Pancreas (tissue), 10 donors: ENCODE data around the gene LRMDA. TPM values are rescaled to one million over a fixed set of nuclear protein-coding genes. Genes with fewer than 3 reads are reported as not detected.

ENCODE experiments used
- ATAC-seq, 4 donors: fragments of 200-7000 bp; cut with Tn5 transposase; one replicate each; pipeline versions ENCODE4 v1.8.0 to v1.9.1; 2020; ENCODE audit warnings: mild to moderate bottlenecking in 4 of 4, moderate library complexity in 4 of 4
- DNase-seq, 6 donors: peaks; one replicate each; pipeline ENCODE4 v3.0.0-alpha.2; 2020
- FAIRE-seq: peaks from 2 replicates; lab custom pipeline; 2012; peaks lifted over from hg19 to GRCh38; lab: Jason Lieb, UNC
- H3K27ac ChIP-seq, 4 donors: fragments of 200-600 bp; sonication (generic); 1 replicate in 3 of 4; 2 replicates in 1 of 4; pipeline versions ENCODE4 v1.5.0 to v1.8.0; 2020
- H3K27me3 ChIP-seq, 4 donors: fragments of 200-600 bp; one replicate each; pipeline ENCODE4 v1.8.0; 2021
- H3K36me3 ChIP-seq, 3 donors: fragments of 200-600 bp; sonication (generic) in 1 of 3; one replicate each; pipeline versions ENCODE4 v1.5.0 to v1.8.0; 2020 to 2021
- H3K4me1 ChIP-seq, 3 donors: fragments of 200-600 bp; one replicate each; pipeline ENCODE4 v1.8.0; 2021
- H3K4me3 ChIP-seq, 4 donors: fragments of 200-600 bp; sonication (generic) in 2 of 4; one replicate each; pipeline versions ENCODE4 v1.5.0 to v1.8.0; 2020 to 2021
- H3K9me3 ChIP-seq, 4 donors: fragments of 200-600 bp; one replicate each; pipeline ENCODE4 v1.8.0; 2021
- WGBS, 2 donors: extraction: QIAGEN DNeasy Blood & Tissue Kit; methylation state at CpG; one replicate each; pipeline ENCODE4 v1.1.7; 2013; 5-methylcytosine and 5-hydroxymethylcytosine counted together
- intact Hi-C, 3 donors: fragments of 100-400 bp; cut with DNase I; formaldehyde crosslinking; loops; one replicate each; pipeline versions ENCODE4 v1.11.1 to v1.14.2; 2022
- polyA plus RNA-seq, 2 donors: library from polyadenylated mRNA; stranded (reverse); fragments of 200-250 nt; gene quantifications; one replicate each; pipeline ENCODE4 v1.2.3, GENCODE V29; 2013
- total RNA-seq, 6 donors: library from RNA; stranded (reverse); fragmentation: NEBNext Ultra II Directional in 4 of 6; extraction: Animal tissue kit (Norgen Biotek cat#: 25700) in 4 of 6; gene quantifications; one replicate each; pipeline versions ENCODE4 v1.2.1 to v1.2.4, GENCODE V29; 2021 to 2023
- TF ChIP-seq, protein P1 (sequence below), 4 donors: fragments of 200-600 bp; sonication (generic) in 3 of 4; IDR thresholded peaks; one replicate each; pipeline versions ENCODE4 v1.5.0 to v1.8.0; 2021; ENCODE audit warnings: antibody characterized with exemption in 4 of 4
- donor health status: healthy with polysubstance abuse.
- donor health status: DM: no; HTN: no; CAD: no; lungs with moderate emphysema.
- donor health status: DM: no; HTN: no; CAD: no.
- donor health status: control.
- donor health status: control.
- donor health status: Bipolar disorder and iron deficiency.
- donor health status: DM: yes; HTN: yes; CAD: no.
- donor health status: DM: no; HTN: no; CAD: no.
- donor health status: DM: no; HTN: no; CAD: no.
- donor health status: DM: yes; HTN: yes; CAD: no.

The LRMDA gene
- total and polyA plus RNA-seq, 8 donors: 4.6 to 21.2 (median 13.4) TPM

DNA sequence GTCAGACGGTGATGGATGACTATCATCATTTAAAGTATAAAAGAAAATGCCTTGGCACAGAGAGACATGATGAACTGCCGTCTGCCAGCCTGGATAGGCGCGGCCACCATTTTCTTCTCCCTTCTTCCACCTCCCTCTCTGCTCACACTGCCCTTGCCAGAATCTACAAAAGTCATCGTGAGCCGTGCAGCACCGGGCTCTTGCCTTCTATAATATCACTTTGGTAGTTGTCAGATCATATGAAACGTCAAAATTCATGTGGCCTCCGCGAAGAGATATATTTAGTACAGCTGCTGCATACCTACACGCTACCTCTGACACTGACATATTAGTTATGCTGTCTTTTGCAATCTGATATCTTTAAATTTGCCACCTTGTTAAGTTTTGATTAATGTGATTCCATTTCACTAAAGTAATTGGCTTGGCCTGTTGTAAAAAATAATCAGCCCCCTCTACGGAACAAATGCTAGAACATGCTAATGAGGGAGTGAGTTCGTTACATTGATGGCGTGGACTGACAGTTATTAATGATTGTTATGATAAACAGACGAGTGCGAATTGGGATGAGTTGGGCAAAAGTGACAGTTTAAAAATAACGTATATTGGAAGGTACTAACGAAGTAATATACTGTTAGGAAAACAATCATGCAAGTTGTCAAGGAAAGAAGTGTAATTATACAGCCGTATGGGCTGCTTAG is 214.9 kb downstream of the LRMDA start:
- TF ChIP-seq, protein P1, sequence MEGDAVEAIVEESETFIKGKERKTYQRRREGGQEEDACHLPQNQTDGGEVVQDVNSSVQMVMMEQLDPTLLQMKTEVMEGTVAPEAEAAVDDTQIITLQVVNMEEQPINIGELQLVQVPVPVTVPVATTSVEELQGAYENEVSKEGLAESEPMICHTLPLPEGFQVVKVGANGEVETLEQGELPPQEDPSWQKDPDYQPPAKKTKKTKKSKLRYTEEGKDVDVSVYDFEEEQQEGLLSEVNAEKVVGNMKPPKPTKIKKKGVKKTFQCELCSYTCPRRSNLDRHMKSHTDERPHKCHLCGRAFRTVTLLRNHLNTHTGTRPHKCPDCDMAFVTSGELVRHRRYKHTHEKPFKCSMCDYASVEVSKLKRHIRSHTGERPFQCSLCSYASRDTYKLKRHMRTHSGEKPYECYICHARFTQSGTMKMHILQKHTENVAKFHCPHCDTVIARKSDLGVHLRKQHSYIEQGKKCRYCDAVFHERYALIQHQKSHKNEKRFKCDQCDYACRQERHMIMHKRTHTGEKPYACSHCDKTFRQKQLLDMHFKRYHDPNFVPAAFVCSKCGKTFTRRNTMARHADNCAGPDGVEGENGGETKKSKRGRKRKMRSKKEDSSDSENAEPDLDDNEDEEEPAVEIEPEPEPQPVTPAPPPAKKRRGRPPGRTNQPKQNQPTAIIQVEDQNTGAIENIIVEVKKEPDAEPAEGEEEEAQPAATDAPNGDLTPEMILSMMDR (IDR thresholded peaks at IDR 0.05): no peak
- no peaks in the 10 kb centered on the region for H3K36me3 ChIP-seq
- no peak for DNase-seq
- no peak for ATAC-seq
- H3K4me3 ChIP-seq: no peak overlapping the region
- 77 to 82% methylated on average over 19 of the region's 19 CpGs for WGBS, 2 donors
- intact Hi-C loops: no loop called here
- H3K4me1 ChIP-seq: peaks cover 0 to 2% (median 0%) of the 10 kb centered on the region in 3 donors
- no peaks in the 10 kb centered on the region for H3K9me3 ChIP-seq
- H3K27me3 ChIP-seq: no peaks in the 10 kb centered on the region
- H3K27ac ChIP-seq: no peak overlapping the region
- no peak for FAIRE-seq

DNA sequence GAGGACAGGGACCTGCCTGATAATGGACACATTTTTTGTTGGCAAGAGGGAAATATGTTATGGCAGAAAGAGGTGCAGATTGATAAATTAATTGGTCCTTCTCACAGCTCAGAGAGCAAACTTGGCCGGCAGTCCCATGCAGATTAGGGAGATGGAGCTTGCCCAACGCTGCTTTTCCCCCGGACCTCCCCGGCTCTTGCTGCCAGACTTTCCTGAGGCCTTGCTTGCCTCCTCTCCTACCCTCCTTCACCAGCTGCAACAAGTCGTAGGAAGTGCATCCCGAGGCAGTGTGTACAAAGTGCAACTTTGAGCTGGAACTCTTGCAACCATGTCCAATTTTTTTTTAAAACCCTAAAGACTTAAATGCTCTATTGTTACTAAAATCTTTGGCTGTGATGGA is 215.5 kb downstream of the LRMDA start:
- H3K9me3 ChIP-seq: no peaks in the 10 kb centered on the region
- no peak for FAIRE-seq
- no peak overlapping the region for H3K4me3 ChIP-seq
- H3K27me3 ChIP-seq: no peaks in the 10 kb centered on the region
- no peaks in the 10 kb centered on the region for H3K4me1 ChIP-seq
- 65 to 69% methylated on average over 6 of the region's 6 CpGs for WGBS, 2 donors
- TF ChIP-seq, protein P1 (IDR thresholded peaks at IDR 0.05): no peak
- H3K36me3 ChIP-seq: no peaks in the 10 kb centered on the region
- intact Hi-C loops: no loop called here
- ATAC-seq: no peak
- H3K27ac ChIP-seq: no peak overlapping the region
- no peak for DNase-seq

DNA sequence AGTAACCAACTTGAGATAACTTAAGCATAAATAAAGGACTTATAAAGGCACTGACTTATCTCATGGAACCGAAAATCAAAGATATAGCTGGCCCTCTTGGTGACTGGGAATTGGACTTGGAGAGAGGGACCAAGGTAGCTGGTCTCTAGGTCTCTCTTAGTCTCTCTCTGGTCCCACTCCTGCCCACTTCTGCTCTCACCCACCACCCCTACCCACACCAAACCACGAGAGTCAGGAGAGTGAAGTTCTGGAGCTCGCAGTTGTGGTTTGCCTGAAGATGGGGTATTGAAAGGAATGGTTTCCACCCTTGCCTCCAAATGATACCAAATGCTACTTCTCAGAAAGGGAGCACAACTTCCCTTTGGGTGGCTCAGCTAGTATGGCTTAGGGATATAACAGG is 216.3 kb downstream of the LRMDA start:
- ATAC-seq: no peak
- Histone ChIP-seq H3K27me3 (no peaks in the 10 kb centered on the region), H3K9me3 (no peaks in the 10 kb centered on the region), H3K36me3 (no peaks in the 10 kb centered on the region), H3K27ac (no peak overlapping the region), H3K4me3 (no peak overlapping the region), H3K4me1 (no peaks in the 10 kb centered on the region)
- FAIRE-seq: no peak
- DNase-seq: no peak
- TF ChIP-seq, protein P1 (IDR thresholded peaks at IDR 0.05): no peak
- WGBS, 2 donors: 89 to 90% methylated on average over 3 of the region's 3 CpGs
- intact Hi-C loops: no loop called here

DNA sequence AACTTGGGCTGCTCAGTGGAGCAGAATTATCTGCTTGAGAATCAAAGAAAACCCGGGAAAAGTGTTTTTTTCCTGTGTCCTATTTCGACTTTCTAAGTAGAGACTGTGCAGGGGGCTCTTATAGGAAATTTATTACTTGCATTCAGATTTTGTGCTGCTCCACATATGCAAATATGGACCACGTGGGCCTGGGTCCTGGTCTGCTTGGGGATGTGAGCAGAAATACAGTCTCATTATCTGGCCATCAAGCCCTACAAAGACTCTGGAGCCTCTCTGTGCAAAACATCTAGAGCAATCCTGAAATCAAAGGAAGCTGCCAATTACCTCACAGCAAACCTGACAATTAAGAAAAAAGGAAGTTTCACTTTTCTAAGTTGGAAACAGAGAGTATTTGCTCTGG is 216.9 kb downstream of the LRMDA start:
- no peaks in the 10 kb centered on the region for H3K9me3 ChIP-seq
- no peaks in the 10 kb centered on the region for H3K4me1 ChIP-seq
- intact Hi-C loops: no loop called here
- H3K4me3 ChIP-seq: no peak overlapping the region
- no peak for ATAC-seq
- no peak for FAIRE-seq
- DNase-seq: no peak
- TF ChIP-seq, protein P1 (IDR thresholded peaks at IDR 0.05): no peak
- WGBS, 2 donors: 84 to 93% methylated on average over 3 of the region's 3 CpGs
- no peak overlapping the region for H3K27ac ChIP-seq
- no peaks in the 10 kb centered on the region for H3K36me3 ChIP-seq
- H3K27me3 ChIP-seq: no peaks in the 10 kb centered on the region

DNA sequence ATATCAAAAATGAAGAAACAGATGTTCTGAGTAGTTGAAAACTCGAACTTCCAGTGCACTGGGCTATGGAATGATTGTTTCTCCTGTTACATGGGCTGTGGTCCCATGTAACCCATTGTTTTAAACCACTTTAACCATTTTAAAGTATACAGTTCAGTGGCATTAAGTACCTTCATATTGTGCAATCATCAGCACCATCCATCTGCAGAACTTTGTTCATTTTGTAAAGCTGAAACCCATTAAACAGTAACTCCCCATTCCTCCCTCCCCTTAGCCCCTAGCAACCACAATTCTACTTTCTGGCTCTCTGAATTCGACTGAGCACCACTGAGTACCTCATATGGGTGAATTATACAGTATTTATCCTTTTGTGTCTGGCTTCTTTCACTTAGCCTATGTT is 217.4 kb downstream of the LRMDA start:
- intact Hi-C loops: no loop called here
- ATAC-seq (no peak), DNase-seq (no peak), FAIRE-seq (no peak)
- H3K9me3 ChIP-seq: no peaks in the 10 kb centered on the region
- TF ChIP-seq, protein P1 (IDR thresholded peaks at IDR 0.05): no peak
- no peak overlapping the region for H3K27ac ChIP-seq
- H3K36me3 ChIP-seq: no peaks in the 10 kb centered on the region
- no peaks in the 10 kb centered on the region for H3K27me3 ChIP-seq
- 75 to 78% methylated on average over 2 of the region's 2 CpGs for WGBS, 2 donors
- H3K4me1 ChIP-seq: no peaks in the 10 kb centered on the region
- no peak overlapping the region for H3K4me3 ChIP-seq
